NCI-H526 (cell line): ENCODE measurements around the gene SPDYE16.
"Not testable (repeated sequence)": the region's sequence is repeated elsewhere in the genome, so short reads cannot be mapped to it uniquely, and the experiment has no call there.

Experiments used
- DNase-seq, 2 experiments: peaks; one replicate each; lab custom pipeline; 2025; lab: John Stamatoyannopoulos, UW

Gene SPDYE16

GRCh38 chr7:76543197-76543596, at the start of gene SPDYE16:
TSS of gene SPDYE16 (minus strand) at chr7:76543297. CDS start at chr7:76541459, 1,838 bp downstream.
- DNase-seq = not testable (repeated sequence)

- DNase-seq = not testable (repeated sequence)
Measured at GRCh38 chr7:76592694-76593093, 49.6 kb upstream of the SPDYE16 start.

GRCh38 chr7:76591602-76592304, 48.7 kb upstream of the SPDYE16 start:
- DNase-seq = not testable (repeated sequence)

GRCh38 chr7:76591033-76591432, 47.9 kb upstream of the SPDYE16 start:
- not testable (repeated sequence) for DNase-seq

GRCh38 chr7:76588586-76588985, 45.5 kb upstream of the SPDYE16 start:
- not testable (repeated sequence) for DNase-seq

- DNase-seq = peak; percentile 16
Measured at GRCh38 chr7:76586585-76587315, 43.7 kb upstream of the SPDYE16 start.

- not testable (repeated sequence) for DNase-seq
Measured at GRCh38 chr7:76583636-76584281, 40.7 kb upstream of the SPDYE16 start.

- DNase-seq = not testable (repeated sequence)
Measured at GRCh38 chr7:76582848-76583631, 39.9 kb upstream of the SPDYE16 start.

GRCh38 chr7:76575919-76576655, 33.0 kb upstream of the SPDYE16 start:
- not testable (repeated sequence) for DNase-seq

GRCh38 chr7:76575431-76575830, 32.3 kb upstream of the SPDYE16 start:
- not testable (repeated sequence) for DNase-seq

- not testable (repeated sequence) for DNase-seq
Measured at GRCh38 chr7:76572296-76572695, 29.2 kb upstream of the SPDYE16 start.

- not testable (repeated sequence) for DNase-seq
Measured at GRCh38 chr7:76570324-76570775, 27.3 kb upstream of the SPDYE16 start.

- DNase-seq = not testable (repeated sequence)
Measured at GRCh38 chr7:76568742-76569141, 25.6 kb upstream of the SPDYE16 start.

- DNase-seq = not testable (repeated sequence)
Measured at GRCh38 chr7:76567753-76568152, 24.7 kb upstream of the SPDYE16 start.

GRCh38 chr7:76567311-76567710, 24.2 kb upstream of the SPDYE16 start:
- DNase-seq = not testable (repeated sequence)

- DNase-seq = not testable (repeated sequence)
Measured at GRCh38 chr7:76565001-76565400, 21.9 kb upstream of the SPDYE16 start.

- not testable (repeated sequence) for DNase-seq
Measured at GRCh38 chr7:76561342-76561741, 18.2 kb upstream of the SPDYE16 start.

- DNase-seq = not testable (repeated sequence)
Measured at GRCh38 chr7:76560157-76560556, 17.1 kb upstream of the SPDYE16 start.

GRCh38 chr7:76559685-76560084, 16.6 kb upstream of the SPDYE16 start:
- not testable (repeated sequence) for DNase-seq

- not testable (repeated sequence) for DNase-seq
Measured at GRCh38 chr7:76551992-76552391, 8.9 kb upstream of the SPDYE16 start.

- DNase-seq = peak in 1 of 2 experiments; percentile 34
Measured at GRCh38 chr7:76549855-76550248, 6.8 kb upstream of the SPDYE16 start.
